ENCODE data around the gene TSHZ2.

DNA sequence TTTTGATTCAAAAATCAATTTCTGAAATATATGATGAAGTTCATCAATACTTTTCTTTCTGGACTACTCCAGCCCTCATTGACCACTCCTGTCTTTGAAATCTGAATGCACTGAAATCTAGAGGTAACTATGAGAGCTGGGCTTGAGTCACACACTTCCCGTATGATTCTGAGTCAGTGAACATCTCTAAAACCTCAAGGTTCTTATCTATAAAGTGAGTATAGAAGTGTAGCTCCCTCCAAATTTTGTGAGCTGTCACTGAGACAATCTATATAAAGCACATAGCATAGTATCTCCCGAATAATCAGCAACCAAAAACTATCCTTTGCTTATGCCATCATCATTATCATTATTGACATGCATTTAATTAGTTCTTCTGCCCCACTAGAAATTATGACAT lies 182.4 kb downstream of the TSHZ2 start:
- TF ChIP-seq SUPT5H (IDR thresholded peaks at IDR 0.05), result no peak
- TF ChIP-seq, protein P1, sequence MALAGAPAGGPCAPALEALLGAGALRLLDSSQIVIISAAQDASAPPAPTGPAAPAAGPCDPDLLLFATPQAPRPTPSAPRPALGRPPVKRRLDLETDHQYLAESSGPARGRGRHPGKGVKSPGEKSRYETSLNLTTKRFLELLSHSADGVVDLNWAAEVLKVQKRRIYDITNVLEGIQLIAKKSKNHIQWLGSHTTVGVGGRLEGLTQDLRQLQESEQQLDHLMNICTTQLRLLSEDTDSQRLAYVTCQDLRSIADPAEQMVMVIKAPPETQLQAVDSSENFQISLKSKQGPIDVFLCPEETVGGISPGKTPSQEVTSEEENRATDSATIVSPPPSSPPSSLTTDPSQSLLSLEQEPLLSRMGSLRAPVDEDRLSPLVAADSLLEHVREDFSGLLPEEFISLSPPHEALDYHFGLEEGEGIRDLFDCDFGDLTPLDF (CRISPR knock-in tag; IDR thresholded peaks at IDR 0.05), result no peak
- TF ChIP-seq RAD21 (CRISPR knock-in tag; conservative IDR thresholded peaks at IDR 0.05 in 1 of 2, IDR thresholded peaks at IDR 0.05 in 1 of 2), result no peak
- no peak for TF ChIP-seq NFXL1 (CRISPR knock-in tag; IDR thresholded peaks at IDR 0.05)
- no peak for TF ChIP-seq CHCHD3 (CRISPR knock-in tag; IDR thresholded peaks at IDR 0.05)
- TF ChIP-seq FIP1L1 (IDR thresholded peaks at IDR 0.05; ENCODE audit: low read depth, low read length, poor library complexity, severe bottlenecking), result no peak
- TF ChIP-seq TAF1 (IDR thresholded peaks at IDR 0.05; ENCODE audit: control insufficient read depth, extremely low read depth, insufficient read depth, low read length, severe bottlenecking), result no peak
- no peak for TF ChIP-seq RAD51 (IDR thresholded peaks at IDR 0.05; ENCODE audit: borderline replicate concordance, low read depth)
- TF ChIP-seq ZNF124 (CRISPR knock-in tag; IDR thresholded peaks at IDR 0.05), result no peak
- no peak for TF ChIP-seq U2AF1 (optimal IDR thresholded peaks at IDR 0.05; ENCODE audit: low read depth, low read length)
- peak; percentile 52; the same call in 1 of the 2 replicates for TF ChIP-seq EP300 (IDR thresholded peaks at IDR 0.05; ENCODE audit: low read length)
- TF ChIP-seq REST (IDR thresholded peaks at IDR 0.05; ENCODE audit: borderline replicate concordance), result no peak
- no peak for TF ChIP-seq REST (CRISPR knock-in tag; IDR thresholded peaks at IDR 0.05; ENCODE audit: low read depth)
- TF ChIP-seq, protein P2, sequence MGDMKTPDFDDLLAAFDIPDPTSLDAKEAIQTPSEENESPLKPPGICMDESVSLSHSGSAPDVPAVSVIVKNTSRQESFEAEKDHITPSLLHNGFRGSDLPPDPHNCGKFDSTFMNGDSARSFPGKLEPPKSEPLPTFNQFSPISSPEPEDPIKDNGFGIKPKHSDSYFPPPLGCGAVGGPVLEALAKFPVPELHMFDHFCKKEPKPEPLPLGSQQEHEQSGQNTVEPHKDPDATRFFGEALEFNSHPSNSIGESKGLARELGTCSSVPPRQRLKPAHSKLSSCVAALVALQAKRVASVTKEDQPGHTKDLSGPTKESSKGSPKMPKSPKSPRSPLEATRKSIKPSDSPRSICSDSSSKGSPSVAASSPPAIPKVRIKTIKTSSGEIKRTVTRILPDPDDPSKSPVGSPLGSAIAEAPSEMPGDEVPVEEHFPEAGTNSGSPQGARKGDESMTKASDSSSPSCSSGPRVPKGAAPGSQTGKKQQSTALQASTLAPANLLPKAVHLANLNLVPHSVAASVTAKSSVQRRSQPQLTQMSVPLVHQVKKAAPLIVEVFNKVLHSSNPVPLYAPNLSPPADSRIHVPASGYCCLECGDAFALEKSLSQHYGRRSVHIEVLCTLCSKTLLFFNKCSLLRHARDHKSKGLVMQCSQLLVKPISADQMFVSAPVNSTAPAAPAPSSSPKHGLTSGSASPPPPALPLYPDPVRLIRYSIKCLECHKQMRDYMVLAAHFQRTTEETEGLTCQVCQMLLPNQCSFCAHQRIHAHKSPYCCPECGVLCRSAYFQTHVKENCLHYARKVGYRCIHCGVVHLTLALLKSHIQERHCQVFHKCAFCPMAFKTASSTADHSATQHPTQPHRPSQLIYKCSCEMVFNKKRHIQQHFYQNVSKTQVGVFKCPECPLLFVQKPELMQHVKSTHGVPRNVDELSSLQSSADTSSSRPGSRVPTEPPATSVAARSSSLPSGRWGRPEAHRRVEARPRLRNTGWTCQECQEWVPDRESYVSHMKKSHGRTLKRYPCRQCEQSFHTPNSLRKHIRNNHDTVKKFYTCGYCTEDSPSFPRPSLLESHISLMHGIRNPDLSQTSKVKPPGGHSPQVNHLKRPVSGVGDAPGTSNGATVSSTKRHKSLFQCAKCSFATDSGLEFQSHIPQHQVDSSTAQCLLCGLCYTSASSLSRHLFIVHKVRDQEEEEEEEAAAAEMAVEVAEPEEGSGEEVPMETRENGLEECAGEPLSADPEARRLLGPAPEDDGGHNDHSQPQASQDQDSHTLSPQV (IDR thresholded peaks at IDR 0.05), result no peak
